ENCODE results near the gene RAB3IL1. TPM values are rescaled to one million over a fixed set of nuclear protein-coding genes. Genes with fewer than 3 reads are reported as not detected.

The RAB3IL1 gene
- total RNA-seq, 2 donors from 2014 or later, result 5.4 to 11.5 TPM

- H3K9me3 ChIP-seq, result no peaks in the 10 kb centered on the region
- intact Hi-C loops (cut with DNase I), result no loop called here
- 72 to 78% methylated on average over 3 of the region's 3 CpGs for WGBS, 2 donors
- TF ChIP-seq CTCF (IDR thresholded peaks at IDR 0.05) (no peak), POLR2A (IDR thresholded peaks at IDR 0.05) (no peak)
- H3K27ac ChIP-seq, result no peak overlapping the region
- H3K27me3 ChIP-seq, result no peaks in the 10 kb centered on the region
- H3K4me1 ChIP-seq, result peaks cover 34% of the 10 kb centered on the region
- no peaks in the 10 kb centered on the region for H3K36me3 ChIP-seq (replicated peaks in 1 of 2; ENCODE audit: insufficient read depth in 1 of 2, low read depth in 2 of 2)
- no peak for ATAC-seq
- DNase-seq, result no peak
- H3K4me3 ChIP-seq, result no peak overlapping the region
Measured at GRCh38 chr11:61952882-61953281, 35.5 kb upstream of the RAB3IL1 start.

DNA sequence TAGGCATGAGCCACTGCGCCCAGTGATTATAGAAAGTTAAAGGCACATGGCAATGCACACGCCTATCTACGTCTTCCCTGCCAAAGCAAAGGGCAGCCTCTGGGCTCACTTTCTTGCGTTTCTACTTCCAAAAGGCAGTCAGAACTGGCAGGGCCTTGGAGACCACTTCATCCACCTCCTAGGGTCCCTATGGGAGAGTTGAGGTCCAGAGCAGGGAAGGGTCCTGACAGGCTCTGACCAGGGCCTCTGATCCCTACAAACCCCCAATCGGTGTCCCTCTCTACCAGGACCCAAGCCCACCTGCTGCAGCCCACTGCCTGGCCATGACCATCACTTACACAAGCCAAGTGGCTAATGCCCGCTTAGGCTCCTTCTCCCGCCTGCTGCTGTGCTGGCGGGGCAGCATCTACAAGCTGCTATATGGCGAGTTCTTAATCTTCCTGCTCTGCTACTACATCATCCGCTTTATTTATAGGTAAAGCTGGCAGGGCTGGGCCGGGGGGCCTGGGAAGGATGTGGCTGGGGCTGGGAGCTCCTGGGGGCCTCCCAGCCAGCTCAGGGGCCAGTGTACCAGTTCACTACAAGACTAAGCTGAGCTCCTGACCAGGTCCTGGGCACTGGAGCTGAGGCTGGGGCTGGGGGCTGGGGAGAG is 34.2 kb upstream of the RAB3IL1 start:
- ATAC-seq (no peak), DNase-seq (no peak)
- Histone ChIP-seq H3K36me3 (replicated peaks in 1 of 2; ENCODE audit: insufficient read depth in 1 of 2, low read depth in 2 of 2) (no peaks in the 10 kb centered on the region), H3K4me1 (peaks cover 41% of the 10 kb centered on the region), H3K9me3 (no peaks in the 10 kb centered on the region), H3K27ac (no peak overlapping the region), H3K4me3 (no peak overlapping the region), H3K27me3 (no peaks in the 10 kb centered on the region)
- intact Hi-C loops (cut with DNase I), result no loop called here
- WGBS, 2 donors, result 92% methylated on average over 11 of the region's 11 CpGs
- TF ChIP-seq POLR2A (IDR thresholded peaks at IDR 0.05), result no peak
- TF ChIP-seq CTCF (IDR thresholded peaks at IDR 0.05), result no peak

DNA sequence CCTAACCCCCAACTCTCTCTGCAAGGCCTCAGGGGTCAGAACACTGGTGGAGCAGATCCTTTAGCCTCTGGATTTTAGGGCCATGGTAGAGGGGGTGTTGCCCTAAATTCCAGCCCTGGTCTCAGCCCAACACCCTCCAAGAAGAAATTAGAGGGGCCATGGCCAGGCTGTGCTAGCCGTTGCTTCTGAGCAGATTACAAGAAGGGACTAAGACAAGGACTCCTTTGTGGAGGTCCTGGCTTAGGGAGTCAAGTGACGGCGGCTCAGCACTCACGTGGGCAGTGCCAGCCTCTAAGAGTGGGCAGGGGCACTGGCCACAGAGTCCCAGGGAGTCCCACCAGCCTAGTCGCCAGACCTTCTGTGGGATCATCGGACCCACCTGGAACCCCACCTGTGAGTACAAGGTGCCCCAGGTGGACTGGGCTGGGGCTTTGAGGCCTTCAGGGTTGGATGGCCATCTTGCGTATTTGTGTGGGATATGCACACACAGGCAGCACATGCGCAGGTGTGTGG is 32.7 kb upstream of the RAB3IL1 start, which contains the start of gene BEST1:
BEST1 (plus strand) TSS at position 317 of the 513 bp plus-strand sequence. CDS start 1,456 bp downstream, outside the sequence.
- no peak for TF ChIP-seq CTCF (IDR thresholded peaks at IDR 0.05)
- DNase-seq (no peak), ATAC-seq (no peak)
- no peak within 1 kb of the TSS for H3K4me3 ChIP-seq
- no peaks in the 10 kb centered on the region for H3K36me3 ChIP-seq (replicated peaks in 1 of 2; ENCODE audit: insufficient read depth in 1 of 2, low read depth in 2 of 2)
- WGBS, 2 donors, result 85 to 91% methylated on average over 6 to 8 of the region's 8 CpGs
- no peaks in the 10 kb centered on the region for H3K9me3 ChIP-seq
- H3K4me1 ChIP-seq, result peaks cover 32% of the 10 kb centered on the region
- peak within 1 kb of the TSS; percentile 52 to 68 (median 54) for H3K27ac ChIP-seq
- no peaks in the 10 kb centered on the region for H3K27me3 ChIP-seq
- intact Hi-C loops (cut with DNase I), result no loop called here

- Histone ChIP-seq H3K4me3 (no peak overlapping the region), H3K27ac (peak overlapping the region; percentile 52 to 68 (median 54)), H3K4me1 (peaks cover 29% of the 10 kb centered on the region), H3K9me3 (no peaks in the 10 kb centered on the region), H3K27me3 (no peaks in the 10 kb centered on the region), H3K36me3 (replicated peaks in 1 of 2; ENCODE audit: insufficient read depth in 1 of 2, low read depth in 2 of 2) (no peaks in the 10 kb centered on the region)
- DNase-seq (peak; percentile 77 to 90 (median 84)), ATAC-seq (peak; percentile 83)
- intact Hi-C loops (cut with DNase I), result loop anchor here (5.0 kb wide), 1 partner anchor 47 kb away; no protein-coding TSS in a partner anchor
- TF ChIP-seq POLR2A (IDR thresholded peaks at IDR 0.05) (no peak), CTCF (IDR thresholded peaks at IDR 0.05) (no peak)
- 23 to 42% methylated on average over 8 to 9 of the region's 9 CpGs for WGBS, 2 donors
Measured at GRCh38 chr11:61949169-61950034, 32.0 kb upstream of the RAB3IL1 start.

All from body of pancreas (tissue), 4 donors.